SKM-1 (cell line): ENCODE results near the gene POLR2J.
A peak's percentile ranks its signal among the peaks of the same experiment; 100 is the strongest.
"Not testable (repeated sequence)": the region's sequence is repeated elsewhere in the genome, so short reads cannot be mapped to it uniquely, and the experiment has no call there.

Experiments
- DNase-seq: peaks from one replicate; lab custom pipeline; 2025; ENCODE audit not compliant: unreplicated experiment; lab: John Stamatoyannopoulos, UW

POLR2J gene

DNA sequence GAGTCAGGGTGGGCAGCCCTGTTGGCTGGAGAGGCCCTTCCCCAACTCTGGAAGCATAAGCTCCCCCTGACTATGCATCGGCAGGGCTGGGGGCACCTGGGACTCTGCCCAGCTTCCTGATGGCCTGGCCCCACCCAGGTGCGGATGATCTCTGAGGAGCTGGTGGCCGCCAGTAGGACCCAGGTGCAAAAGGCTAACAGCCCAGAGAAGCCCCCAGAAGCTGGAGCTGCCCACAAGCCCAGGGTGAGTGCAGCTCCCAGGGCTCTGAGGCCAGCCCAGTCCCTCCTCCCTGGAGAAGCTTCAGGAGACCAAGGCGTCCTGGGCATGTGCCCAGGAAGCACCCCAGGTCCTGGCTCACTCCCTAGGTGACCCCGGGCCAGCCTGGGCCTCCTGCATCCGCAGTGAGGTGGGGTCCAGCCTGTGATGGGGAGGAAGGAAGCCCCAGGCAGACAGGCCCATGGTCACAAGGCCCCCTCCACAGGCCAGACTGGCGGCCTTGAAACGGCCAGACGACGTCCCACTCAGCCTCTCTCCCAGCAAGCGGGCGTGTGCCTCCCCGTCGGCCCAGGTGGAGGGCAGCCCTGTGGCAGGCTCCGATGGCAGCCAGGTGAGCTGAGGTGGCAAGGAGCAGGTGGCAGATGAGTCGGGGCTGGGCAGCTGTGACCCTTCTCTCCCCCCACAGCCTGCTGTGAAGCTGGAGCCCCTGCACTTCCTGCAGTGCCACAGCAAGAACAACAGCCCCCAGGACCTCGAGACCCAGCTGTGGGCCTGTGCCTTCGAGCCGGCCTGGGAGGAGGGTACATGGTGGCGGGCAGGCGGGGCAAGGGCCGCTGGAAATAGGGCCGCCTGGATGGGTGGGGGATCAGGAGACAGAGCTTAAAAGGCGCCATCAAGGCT is 10.9 kb downstream of the POLR2J start:
- DNase-seq, result no peak

DNA sequence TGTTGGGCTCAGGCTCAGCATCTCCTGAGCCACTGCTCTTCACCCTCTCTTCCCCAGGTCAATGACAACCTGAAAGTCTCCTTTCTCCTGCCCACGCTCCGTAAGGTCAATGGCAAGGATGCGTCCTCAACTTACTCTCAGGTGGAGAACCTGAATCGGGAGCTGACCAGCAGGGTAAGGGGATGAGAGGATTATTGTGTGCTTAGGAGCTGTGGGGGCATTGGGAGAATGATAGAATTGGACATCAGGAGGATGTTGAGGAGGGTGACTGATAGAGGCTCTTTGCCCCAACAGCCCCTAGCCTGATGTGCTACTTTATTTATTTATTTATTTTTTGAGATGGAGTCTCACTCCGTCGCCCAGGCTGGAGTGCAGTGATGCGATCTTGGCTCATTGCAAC is 12.6 kb downstream of the POLR2J start:
- DNase-seq, result no peak

DNA sequence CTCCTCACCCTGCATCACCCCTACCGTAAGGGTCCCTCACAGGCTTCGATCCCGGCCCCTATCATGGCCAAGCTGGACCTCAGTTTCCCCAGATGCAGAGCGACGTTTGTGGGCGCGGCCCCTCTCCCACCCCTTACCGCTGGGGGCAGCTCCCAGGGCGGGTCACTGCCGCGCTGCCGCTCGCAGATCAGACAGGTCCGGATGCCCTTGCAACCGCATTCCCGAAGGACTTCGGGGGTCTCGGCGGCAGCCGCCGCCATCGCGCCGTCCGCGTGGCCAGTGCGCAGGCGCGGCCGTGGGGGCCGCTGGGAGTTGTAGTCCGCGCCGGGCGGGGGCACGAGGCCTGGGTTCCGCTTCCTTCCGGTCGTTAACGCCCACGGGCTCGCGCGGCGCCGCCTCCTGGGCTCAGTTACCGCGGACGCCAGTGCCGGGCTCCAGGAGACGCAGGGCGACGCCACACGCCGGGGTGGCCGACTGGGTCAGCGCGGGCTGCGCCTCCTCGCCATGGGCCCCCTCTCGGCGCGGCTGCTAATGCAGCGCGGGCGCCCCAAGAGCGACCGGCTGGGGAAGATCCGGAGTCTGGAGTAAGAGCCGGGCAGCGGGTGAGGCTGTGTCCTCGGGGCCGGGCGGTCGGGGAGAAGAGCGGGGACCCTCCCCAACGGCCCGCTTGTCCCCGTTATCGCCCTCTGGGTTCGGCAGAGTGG is 14.0 kb downstream of the POLR2J start, which contains the start of the genes ALKBH4 and LRWD1:
TSS of gene ALKBH4 (minus strand) at position 287 of the 704 bp plus-strand sequence. CDS start at position 260, 27 bp downstream.
TSS of gene LRWD1 (plus strand) at position 408 of the 704 bp plus-strand sequence. CDS start at position 505, 97 bp downstream.
- DNase-seq, result peak; percentile 82

DNA sequence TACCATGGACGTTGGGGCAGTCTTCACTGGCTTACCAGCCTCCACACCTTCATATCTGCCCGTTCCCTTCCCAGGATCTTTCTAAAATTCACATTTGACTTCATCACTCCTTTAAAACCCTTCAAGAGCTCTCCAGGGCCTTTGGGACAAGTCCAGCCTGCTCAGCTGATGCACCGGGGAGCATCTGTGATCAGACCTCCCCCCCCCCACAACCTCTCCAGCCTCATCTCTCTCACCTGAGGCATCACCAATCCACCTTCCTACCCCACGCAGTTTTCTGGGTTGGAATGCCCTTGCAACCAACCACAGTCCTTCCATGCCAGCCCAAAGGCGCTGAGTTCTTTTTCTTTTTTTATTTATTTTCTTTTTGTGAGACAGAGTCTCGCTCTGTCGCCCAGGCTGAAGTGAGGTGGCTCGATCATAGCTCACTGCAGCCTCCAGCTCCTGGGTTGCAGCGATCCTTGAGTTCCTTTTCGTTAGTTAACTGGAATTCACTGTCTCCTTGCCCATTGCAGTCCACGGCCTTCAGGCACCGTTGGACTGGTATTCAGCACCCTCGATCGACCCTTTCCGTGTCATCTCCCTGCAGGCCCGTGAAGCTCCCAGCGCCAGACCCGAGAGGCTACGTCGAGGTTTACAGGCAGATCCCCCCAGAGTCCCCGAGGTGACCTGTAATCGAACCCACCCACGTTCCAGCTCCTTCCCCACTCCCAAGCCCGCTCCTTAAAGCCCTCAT is 14.7 kb downstream of the POLR2J start:
- DNase-seq, result no peak

DNA sequence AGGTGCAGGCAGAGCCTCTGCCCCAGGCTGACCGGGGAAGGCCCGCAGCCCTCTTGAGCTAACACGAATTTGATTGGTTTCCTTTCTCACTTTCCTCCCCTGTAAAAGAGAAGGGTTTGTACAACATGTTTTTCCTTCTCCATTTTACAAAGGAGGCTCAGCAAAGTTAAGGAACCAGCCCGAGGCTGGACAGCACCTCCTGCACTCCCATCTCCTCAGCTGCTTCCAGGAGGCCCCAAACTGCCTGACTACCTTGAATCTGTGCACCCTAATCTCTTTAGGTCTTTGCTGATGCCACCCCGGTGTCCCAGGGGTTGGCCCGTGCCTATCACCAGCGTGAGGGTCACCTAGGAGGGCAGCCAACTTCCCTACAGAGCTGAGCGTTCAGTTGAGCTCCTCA is 18.3 kb downstream of the POLR2J start:
- DNase-seq, result no peak

DNA sequence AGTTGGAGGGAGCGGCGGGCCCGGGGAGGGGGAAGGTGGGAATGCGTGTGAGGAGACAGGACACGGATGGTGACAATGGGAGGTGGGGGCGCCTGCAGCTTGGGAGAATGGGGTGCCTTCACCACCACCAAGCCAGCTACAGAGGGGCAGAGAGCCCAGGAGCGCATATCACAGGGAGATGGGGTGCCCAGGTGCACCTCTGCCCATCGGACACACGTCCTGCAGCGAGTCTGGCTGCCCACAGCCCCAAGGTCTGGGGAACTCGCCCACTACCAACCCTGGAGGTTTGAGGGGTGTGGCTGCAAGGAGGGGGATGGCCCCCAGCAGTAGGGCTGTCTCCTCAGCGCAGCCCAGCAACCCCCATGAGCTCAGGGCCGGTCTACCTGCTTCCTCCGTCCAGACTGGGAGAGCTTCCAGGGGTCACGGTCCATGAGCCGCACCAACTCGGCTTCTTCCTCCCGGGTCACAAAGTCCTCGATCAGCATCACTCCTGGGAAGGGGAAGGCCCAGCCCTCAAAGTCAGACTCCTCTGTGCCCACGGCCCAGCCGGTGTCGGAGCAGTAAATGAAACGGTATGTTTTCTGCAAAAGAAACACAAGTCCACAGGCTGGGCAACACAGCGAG is 19.4 kb downstream of the POLR2J start:
- no peak for DNase-seq

DNA sequence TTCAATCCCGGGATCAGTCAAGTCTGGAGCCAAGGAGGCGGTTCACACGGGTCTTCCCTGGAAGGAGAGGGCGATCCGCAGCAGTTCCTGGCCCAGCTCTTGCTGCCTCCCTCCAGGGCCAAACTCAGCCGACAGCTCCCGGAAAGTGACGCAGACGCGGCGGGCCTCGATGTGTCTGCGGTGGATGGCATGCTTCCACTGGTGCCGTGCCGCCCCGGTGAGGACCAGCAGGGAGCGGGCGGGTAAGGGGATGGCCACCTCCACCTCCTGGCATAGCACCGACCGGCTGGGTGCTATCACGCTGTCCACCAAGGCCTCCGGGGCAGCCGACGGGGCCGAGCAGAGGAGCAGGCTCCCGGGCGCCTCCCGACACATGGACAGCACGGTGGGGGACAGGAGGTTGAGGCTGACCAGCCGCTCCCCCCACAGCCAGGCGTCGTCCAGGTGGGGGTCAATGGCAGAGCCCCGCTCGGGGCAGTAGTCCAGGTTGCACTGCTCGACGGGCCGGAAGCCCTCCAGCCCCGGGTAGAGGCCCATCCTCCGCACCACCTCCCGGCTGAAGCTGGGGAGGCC is 21.3 kb downstream of the POLR2J start:
- no peak for DNase-seq

DNA sequence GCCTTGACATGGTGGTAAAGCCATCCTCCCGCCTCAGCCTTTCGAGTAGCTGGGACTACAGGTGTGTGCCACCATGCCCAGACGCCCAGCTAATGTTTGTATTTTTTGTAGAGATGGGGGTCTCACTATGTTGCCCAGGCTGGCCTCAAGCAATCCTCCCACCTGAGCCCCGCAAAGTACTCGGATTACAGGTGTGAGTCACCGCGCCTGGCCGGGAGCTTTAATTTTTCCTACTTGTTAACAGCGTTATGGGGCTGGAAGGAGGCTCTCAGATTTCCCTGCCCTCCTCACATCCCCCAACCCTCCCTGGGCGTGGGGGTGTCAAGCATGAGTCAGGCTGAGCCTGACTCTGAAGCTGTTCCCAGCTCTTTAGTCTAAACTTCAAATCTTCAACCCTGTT is 22.4 kb downstream of the POLR2J start:
- DNase-seq, result no peak

DNA sequence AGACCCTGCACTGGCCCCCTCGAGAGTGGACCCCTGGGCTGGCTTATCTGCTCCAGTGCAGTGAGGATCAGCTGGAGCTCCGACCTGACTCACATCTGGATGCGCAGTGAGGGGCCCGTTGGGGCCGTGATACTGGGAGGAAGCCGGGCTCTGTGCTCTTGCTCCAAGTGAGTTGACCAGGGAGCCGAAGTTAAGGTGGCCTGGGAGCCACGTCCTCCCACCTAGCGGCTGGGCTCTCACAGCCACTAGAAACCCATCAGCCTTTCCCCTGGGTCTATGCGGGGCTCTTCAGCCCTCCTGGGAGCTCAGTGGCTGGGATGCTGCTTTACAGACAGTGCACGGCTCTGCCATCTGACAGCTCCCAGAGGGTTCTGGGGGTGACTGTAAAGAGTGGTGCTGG is 23.1 kb downstream of the POLR2J start:
- no peak for DNase-seq

DNA sequence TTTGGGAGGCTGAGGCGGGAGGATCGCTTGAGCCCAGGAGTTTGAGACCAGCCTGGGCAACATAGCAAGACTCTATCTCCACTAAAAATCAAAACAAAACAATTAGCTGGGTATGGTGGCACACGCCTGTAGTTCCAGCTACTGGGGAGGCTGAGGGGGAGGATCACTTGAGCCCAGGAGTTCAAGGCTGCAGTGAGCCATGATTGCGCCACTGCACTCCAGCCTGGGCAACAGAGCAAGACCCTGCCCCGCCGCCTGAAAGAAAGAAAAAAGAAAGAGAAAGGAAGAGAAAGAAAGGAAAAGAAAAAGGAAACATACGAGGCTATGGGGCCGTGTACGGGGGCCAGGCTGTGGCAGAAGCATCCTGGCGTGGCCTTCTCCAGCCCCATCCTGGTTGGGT is 23.8 kb downstream of the POLR2J start:
- DNase-seq, result not testable (repeated sequence)

DNA sequence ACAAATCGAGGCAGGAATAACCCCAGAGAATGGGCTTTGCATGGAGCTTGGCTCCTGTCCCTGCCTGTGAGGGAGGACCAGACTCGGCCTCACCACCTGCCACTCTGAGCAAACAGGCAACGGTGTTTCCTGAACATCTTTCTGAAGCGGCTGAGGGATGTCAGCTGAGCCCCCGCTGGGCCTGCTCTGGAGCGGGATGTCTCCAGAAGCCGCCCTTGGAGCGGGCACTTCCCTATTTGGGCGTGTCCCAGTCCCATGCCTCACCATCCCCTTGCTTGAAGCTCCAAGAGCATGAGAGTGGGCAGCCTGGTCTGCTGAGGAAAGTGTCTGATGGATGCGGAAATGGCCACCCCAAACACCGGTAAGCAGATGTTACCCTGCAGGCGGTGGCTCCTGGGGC is 24.3 kb downstream of the POLR2J start:
- no peak for DNase-seq

DNA sequence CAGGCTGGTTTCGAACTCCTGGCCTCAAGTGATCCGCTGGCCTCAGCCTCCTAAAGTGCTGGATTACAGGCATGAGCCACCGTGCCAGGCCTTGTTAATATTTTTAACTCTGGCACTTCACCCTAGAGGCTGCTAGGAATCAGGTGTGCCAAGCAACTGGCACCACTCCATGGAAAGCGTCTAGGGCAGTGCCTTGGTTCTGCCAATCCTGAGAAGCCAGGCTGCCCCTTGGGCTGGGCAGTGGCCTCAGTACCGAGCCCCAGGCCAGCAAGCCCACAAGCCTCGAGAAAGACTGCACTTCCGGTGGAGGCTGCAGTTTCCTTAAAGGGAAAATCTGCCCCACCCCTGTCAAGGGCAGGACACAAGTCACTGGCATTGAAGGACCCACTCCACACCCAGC is 25.4 kb downstream of the POLR2J start:
- no peak for DNase-seq

DNA sequence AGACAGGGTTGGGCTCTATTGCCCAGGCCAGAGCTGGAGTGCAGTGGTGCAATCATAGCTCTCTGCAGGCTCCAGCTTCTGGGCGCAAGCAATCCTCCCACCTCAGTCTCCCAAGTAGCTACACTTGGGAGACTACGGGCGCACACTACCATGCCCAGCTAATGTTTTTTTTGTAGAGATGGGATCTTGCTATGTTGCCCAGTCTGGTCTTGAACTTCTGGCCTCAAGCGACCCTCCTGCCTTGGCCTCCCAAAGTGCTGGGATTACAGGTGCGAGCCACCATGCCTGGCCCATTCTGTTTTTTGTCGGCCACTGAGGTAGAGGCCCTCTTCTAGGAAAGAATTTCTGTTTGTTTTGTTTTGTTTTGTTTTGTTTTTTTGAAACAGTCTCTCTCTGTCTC is 26.3 kb downstream of the POLR2J start:
- DNase-seq, result no peak

DNA sequence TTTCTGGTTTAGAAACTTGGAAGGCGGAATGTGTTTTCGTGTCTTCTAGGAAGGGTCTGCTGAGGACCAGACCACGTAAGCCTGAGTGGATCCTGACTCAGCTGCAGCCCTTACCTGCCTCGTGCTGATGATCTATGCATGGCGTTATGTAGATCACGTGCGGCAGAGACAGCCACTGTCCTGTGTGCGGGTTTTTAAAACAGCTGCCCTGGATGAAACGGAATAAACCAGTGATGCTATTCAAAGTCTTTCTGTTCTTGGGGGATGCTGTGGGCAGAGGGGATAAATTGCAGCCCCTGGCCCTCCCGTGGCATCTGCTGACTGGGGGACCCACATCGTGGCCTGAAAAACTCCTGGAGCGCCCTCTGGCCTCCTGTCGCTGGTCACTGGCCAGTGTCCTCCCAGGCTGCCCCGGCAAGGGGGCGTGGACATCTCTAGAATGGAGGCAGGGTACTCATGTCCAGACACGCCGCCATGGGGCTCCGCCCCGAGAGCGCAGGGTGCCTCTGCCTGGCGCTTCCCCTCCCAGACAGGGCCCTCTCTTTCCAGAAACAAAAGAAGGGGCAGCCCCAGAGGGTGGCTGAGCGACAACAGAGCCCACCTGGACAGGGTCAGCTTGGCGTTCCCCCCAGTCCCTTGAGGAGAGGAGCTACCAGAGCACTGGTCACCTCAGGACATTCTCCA is 27.2 kb downstream of the POLR2J start:
- no peak for DNase-seq

DNA sequence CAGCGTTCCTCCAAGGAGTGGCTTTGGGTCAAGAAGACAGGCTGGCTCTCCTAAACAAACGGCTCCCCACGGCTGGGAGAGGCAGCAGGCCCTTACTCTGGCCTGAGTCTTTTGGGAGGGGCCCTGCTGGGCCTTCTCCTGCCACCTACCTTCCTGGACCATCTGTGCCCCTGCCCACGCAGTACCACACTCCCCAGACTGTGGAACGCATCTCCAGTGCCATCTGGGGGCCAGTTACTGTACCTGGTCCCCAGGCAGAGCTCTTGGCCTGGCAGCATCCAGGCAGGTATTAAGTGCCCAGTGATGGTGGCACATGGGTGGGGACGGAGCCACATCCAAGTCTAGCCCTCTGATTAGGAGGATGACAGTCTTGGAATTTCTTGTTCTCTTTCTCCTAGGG is 28.5 kb downstream of the POLR2J start:
- DNase-seq, result no peak

DNA sequence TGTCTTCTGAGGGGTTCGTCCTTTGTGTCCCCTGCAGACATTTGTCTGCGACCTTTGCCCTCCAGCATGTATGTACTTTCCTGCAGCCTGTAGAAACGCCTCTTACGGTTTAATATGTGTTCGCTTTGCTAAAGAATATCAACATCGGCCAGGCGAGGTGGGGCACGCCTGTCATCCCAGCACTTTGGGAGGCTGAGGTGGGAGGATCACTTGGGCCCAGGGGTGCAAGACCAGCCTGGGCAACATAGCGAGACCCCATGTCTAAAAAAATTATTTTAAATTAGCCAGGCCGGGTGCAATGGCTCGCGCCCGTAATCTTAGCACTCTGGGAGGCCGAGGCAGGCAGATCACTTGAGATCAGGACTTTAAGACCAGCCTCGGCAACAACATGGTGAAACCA is 29.6 kb downstream of the POLR2J start:
- no peak for DNase-seq

DNA sequence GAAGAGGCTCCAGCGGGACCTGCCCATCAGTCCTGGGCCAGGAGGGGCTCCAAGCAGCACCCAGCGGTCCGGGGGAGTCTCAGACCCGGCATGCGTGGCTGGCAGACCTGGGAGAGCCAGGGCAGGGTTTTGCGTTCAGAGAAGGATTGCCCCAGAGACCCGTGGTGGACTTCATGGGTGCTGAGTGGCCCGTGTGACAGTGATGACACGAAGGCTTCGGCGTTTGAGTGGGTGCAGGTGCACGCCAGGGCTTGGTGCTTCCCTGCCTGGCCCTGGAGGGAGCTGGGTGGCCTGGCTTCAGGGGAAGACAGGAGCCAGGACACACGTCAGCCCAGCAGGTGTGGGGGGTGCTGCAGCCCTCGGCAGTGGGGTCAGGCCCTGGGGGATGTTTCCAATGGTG is 31.4 kb downstream of the POLR2J start:
- no peak for DNase-seq

DNA sequence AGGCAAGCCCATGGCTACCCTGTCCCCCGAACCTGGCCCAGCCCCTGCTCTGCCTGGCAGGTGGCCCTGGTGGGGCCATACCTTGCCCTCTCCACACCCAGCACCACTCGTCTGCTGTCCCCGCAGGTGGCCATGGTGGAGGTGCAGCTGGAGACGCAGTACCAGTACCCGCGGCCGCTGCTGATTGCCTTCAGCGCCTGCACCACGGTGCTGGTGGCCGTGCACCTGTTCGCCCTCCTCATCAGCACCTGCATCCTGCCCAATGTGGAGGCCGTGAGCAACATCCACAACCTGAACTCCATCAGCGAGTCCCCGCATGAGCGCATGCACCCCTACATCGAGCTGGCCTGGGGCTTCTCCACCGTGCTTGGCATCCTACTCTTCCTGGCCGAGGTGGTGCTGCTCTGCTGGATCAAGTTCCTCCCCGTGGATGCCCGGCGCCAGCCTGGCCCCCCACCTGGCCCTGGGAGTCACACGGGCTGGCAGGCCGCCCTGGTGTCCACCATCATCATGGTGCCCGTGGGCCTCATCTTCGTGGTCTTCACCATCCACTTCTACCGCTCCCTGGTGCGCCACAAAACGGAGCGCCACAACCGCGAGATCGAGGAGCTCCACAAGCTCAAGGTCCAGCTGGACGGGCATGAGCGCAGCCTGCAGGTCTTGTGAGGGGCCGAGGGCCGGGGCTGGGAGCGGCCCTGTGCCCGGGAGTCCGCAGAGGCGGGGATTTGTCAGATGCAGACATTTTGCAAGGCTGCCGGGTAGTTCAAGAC is 32.1 kb downstream of the POLR2J start:
- no peak for DNase-seq

DNA sequence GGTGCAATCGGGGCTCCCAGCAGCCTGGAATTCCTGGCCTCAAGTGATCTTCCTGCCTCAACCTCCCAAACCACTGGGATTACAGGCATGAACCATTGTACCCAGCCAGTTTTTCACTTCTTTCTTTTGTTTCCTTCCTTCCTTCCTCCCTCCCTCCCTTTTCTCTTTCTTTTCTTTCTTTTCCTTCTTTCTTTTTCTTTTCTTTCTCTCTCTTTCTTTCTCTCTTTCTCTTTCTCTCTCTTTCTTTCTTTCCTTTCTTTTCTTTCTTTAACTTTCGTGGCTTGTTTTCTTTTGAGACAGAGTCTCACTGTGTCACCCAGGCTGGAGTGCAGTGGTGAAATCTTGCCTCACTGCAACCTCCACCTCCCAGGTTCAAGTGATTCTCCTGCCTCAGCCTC is 33.0 kb downstream of the POLR2J start:
- no peak for DNase-seq
